ENCODE measurements around the gene TRIM38. TPM values are rescaled to one million over a fixed set of nuclear protein-coding genes. Genes with fewer than 3 reads are reported as not detected.
"Not testable (repeated sequence)": the region's sequence is repeated elsewhere in the genome, so short reads cannot be mapped to it uniquely, and the experiment has no call there.

The TRIM38 gene
- total RNA-seq, 1 donor = 13.8 TPM

GRCh38 chr6:25992413-25993340, 30.1 kb downstream of the TRIM38 start:
- H3K4me3 ChIP-seq (ENCODE audit: low read depth, low read length) = peak overlapping the region; percentile 69
- TF ChIP-seq CTCF (IDR thresholded peaks at IDR 0.05; ENCODE audit: insufficient read depth, low read depth, low read length) = peak; percentile 98
- peak; percentile 91 for DNase-seq (ENCODE audit: low read depth)

GRCh38 chr6:25993341-25993684, 30.7 kb downstream of the TRIM38 start:
- DNase-seq (ENCODE audit: low read depth) = not testable (repeated sequence)
- H3K4me3 ChIP-seq (ENCODE audit: low read depth, low read length) = peak overlapping the region; percentile 69

- no peak for TF ChIP-seq CTCF (IDR thresholded peaks at IDR 0.05; ENCODE audit: insufficient read depth, low read depth, low read length)
- H3K4me3 ChIP-seq (ENCODE audit: low read depth, low read length) = no peak overlapping the region
- no peak for DNase-seq (ENCODE audit: low read depth)
These were observed 32.9 kb downstream of the TRIM38 start for GRCh38 chr6:25995507-25995906.

- DNase-seq (ENCODE audit: low read depth) = no peak
- no peak for TF ChIP-seq CTCF (IDR thresholded peaks at IDR 0.05; ENCODE audit: insufficient read depth, low read depth, low read length)
- H3K4me3 ChIP-seq (ENCODE audit: low read depth, low read length) = no peak overlapping the region
These were observed 35.3 kb downstream of the TRIM38 start for GRCh38 chr6:25997921-25998320.

GRCh38 chr6:25998379-25998778, 35.8 kb downstream of the TRIM38 start:
- H3K4me3 ChIP-seq (ENCODE audit: low read depth, low read length) = no peak overlapping the region
- TF ChIP-seq CTCF (IDR thresholded peaks at IDR 0.05; ENCODE audit: insufficient read depth, low read depth, low read length) = no peak
- no peak for DNase-seq (ENCODE audit: low read depth)

GRCh38 chr6:25999225-25999624, 36.6 kb downstream of the TRIM38 start:
- not testable (repeated sequence) for H3K4me3 ChIP-seq (ENCODE audit: low read depth, low read length); DNase-seq (ENCODE audit: low read depth)

- DNase-seq (ENCODE audit: low read depth) = no peak
- no peak for TF ChIP-seq CTCF (IDR thresholded peaks at IDR 0.05; ENCODE audit: insufficient read depth, low read depth, low read length)
- no peak overlapping the region for H3K4me3 ChIP-seq (ENCODE audit: low read depth, low read length)
These were observed 38.0 kb downstream of the TRIM38 start for GRCh38 chr6:26000366-26001144.

Measured in fibroblast of villous mesenchyme (primary cell).